ENCODE data around the gene FOXP1.

FOXP1 gene

DNA sequence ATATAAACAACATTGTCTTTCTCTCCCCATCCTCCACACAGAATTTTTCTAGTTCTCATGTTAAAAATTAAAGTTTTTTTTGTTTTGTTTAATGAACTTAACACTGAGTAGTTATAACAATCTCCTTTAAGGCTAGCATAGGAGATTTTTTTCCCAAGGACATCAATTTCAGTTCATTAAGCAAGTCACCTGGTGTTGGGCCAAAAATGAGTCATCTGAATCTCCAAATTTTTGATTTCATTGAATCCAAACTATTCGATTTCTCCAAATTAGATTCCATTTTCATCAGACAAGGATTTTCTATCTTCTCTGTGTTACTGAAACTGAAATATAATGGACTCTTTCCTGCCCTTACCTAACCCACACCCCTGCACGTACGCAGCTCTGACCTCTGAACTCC is 639.6 kb downstream of the FOXP1 start:
- no peak for TF ChIP-seq CTCF (IDR thresholded peaks at IDR 0.05; ENCODE audit: low read depth, low read length)
- Histone ChIP-seq H3K9me3 (ENCODE audit: severe bottlenecking) (no peaks in the 10 kb centered on the region), H3K4me3 (ENCODE audit: low read depth, low read length) (no peak overlapping the region), H3K36me3 (no peaks in the 10 kb centered on the region), H3K27ac (no peak overlapping the region), H3K27me3 (ENCODE audit: insufficient read depth, low read depth, severe bottlenecking) (no peaks in the 10 kb centered on the region)
- DNase-seq: no peak

DNA sequence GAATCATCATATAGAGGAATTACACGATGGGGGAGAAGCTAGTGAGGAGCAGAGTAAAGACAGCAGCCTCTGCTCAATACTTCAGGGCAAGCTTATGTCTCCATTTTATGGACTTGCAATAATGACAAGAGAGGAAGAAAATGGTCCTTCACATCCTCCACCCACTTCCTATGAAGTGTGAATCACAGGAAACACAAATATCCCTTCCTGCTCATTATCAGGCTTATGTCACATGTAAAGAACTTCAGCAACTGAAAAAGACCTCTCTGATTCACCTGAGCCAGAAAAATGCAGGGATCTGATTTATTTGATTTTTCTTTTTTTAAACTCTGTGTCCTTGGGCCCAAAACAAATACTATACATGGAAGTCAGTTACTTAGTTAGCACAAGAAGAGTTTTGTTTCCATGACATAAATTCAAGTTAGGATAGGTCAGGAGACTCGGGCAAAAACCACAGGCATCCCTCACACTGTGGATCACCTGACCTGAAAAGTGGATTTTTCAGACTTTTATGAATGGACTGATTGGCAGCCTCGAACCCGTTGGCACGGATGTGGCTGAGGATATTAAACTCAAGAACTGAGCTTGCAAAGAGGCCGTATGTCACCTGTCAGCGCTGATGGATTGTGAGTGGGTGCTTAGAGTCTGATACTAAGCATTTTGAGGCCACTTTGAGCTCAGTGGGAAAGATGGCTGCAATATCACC is 650.3 kb downstream of the FOXP1 start:
- Histone ChIP-seq H3K4me3 (ENCODE audit: low read depth, low read length) (no peak overlapping the region), H3K27me3 (ENCODE audit: insufficient read depth, low read depth, severe bottlenecking) (no peaks in the 10 kb centered on the region), H3K36me3 (no peaks in the 10 kb centered on the region), H3K9me3 (ENCODE audit: severe bottlenecking) (no peaks in the 10 kb centered on the region), H3K27ac (no peak overlapping the region)
- TF ChIP-seq CTCF (IDR thresholded peaks at IDR 0.05; ENCODE audit: low read depth, low read length): no peak
- DNase-seq: no peak

- Histone ChIP-seq H3K27ac (no peak overlapping the region), H3K36me3 (no peaks in the 10 kb centered on the region)
- no peak for TF ChIP-seq CTCF (IDR thresholded peaks at IDR 0.05; ENCODE audit: low read depth, low read length)
Observed at GRCh38 chr3:70930066-70930465, 653.5 kb downstream of the FOXP1 start.

GRCh38 chr3:70927239-70927638 is 656.3 kb downstream of the FOXP1 start:
- H3K27ac ChIP-seq: no peak overlapping the region
- no peaks in the 10 kb centered on the region for H3K36me3 ChIP-seq
- DNase-seq: no peak
- no peak overlapping the region for H3K4me3 ChIP-seq (ENCODE audit: low read depth, low read length)
- TF ChIP-seq CTCF (IDR thresholded peaks at IDR 0.05; ENCODE audit: low read depth, low read length): no peak
- no peaks in the 10 kb centered on the region for H3K9me3 ChIP-seq (ENCODE audit: severe bottlenecking)
- H3K27me3 ChIP-seq (ENCODE audit: insufficient read depth, low read depth, severe bottlenecking): no peaks in the 10 kb centered on the region

More at GRCh38 chr3:70930066-70930465, 653.5 kb downstream of the FOXP1 start:
- no peak for DNase-seq
- Histone ChIP-seq H3K9me3 (ENCODE audit: severe bottlenecking) (no peaks in the 10 kb centered on the region), H3K4me3 (ENCODE audit: low read depth, low read length) (no peak overlapping the region), H3K27me3 (ENCODE audit: insufficient read depth, low read depth, severe bottlenecking) (no peaks in the 10 kb centered on the region)

GRCh38 chr3:70926835-70927234 is 656.7 kb downstream of the FOXP1 start:
- no peak for TF ChIP-seq CTCF (IDR thresholded peaks at IDR 0.05; ENCODE audit: low read depth, low read length)
- no peak for DNase-seq
- H3K9me3 ChIP-seq (ENCODE audit: severe bottlenecking): no peaks in the 10 kb centered on the region
- no peaks in the 10 kb centered on the region for H3K36me3 ChIP-seq
- no peak overlapping the region for H3K27ac ChIP-seq
- H3K4me3 ChIP-seq (ENCODE audit: low read depth, low read length): no peak overlapping the region
- H3K27me3 ChIP-seq (ENCODE audit: insufficient read depth, low read depth, severe bottlenecking): no peaks in the 10 kb centered on the region

- no peaks in the 10 kb centered on the region for H3K27me3 ChIP-seq (ENCODE audit: insufficient read depth, low read depth, severe bottlenecking)
- no peak overlapping the region for H3K27ac ChIP-seq
- DNase-seq: no peak
- no peaks in the 10 kb centered on the region for H3K36me3 ChIP-seq
- H3K9me3 ChIP-seq (ENCODE audit: severe bottlenecking): no peaks in the 10 kb centered on the region
- TF ChIP-seq CTCF (IDR thresholded peaks at IDR 0.05; ENCODE audit: low read depth, low read length): no peak
- no peak overlapping the region for H3K4me3 ChIP-seq (ENCODE audit: low read depth, low read length)
Observed at GRCh38 chr3:70919661-70920060, 663.9 kb downstream of the FOXP1 start.

Data from WERI-Rb-1 (cell line).